Adrenal gland (tissue), 5 donors: ENCODE measurements around the gene FIP1L1.

Source experiments
- CTCF ChIP-seq, 6 experiments: fragments of 450-650 bp in 4 of 6; fragments of 200-600 bp in 2 of 6; sonication (generic) in 1 of 6; IDR thresholded peaks; 1 replicate in 5 of 6; 2 replicates in 1 of 6; pipeline versions ENCODE4 v1.5.1 to v1.8.0; 2016 to 2021; ENCODE audit warnings: antibody characterized with exemption in 6 of 6, mild to moderate bottlenecking in 2 of 6, moderate library complexity in 1 of 6
- POLR2A ChIP-seq, 2 donors: fragments of 450-650 bp; IDR thresholded peaks; one replicate each; pipeline ENCODE4 v1.6.1; 2017; ENCODE audit warnings: antibody characterized with exemption in 2 of 2, mild to moderate bottlenecking in 2 of 2, moderate library complexity in 1 of 2
- donor health status: DM: no; HTN: no; CAD: no.

GRCh38 chr4:53348046-53348445, 29.4 kb upstream of the FIP1L1 start:
- no peak for TF ChIP-seq POLR2A (IDR thresholded peaks at IDR 0.05)
- no peak for TF ChIP-seq CTCF (IDR thresholded peaks at IDR 0.05)
